Left ventricle myocardium superior (tissue), 1 donor: ENCODE measurements around the gene ATP6V1E1. TPM values are rescaled to one million over a fixed set of nuclear protein-coding genes. Genes with fewer than 3 reads are reported as not detected.
"Not testable (repeated sequence)": the region's sequence is repeated elsewhere in the genome, so short reads cannot be mapped to it uniquely, and the experiment has no call there.

Source experiments
- ATAC-seq: fragments of 200-7000 bp; cut with Tn5 transposase; one replicate; pipeline ENCODE4 v1.9.1; 2020; ENCODE audit warnings: mild to moderate bottlenecking, moderate library complexity
- DNase-seq: peaks from one replicate; pipeline ENCODE4 v3.0.0-alpha.2; 2020
- intact Hi-C: fragments of 100-400 bp; cut with micrococcal nuclease; formaldehyde crosslinking; loops from one replicate; pipeline ENCODE4 v1.11.0; 2022
- long read RNA-seq: library from polyadenylated mRNA; unstranded; transcript quantifications from one replicate; pipeline ENCODE4 v2.0.0, GENCODE V29; 2021
- total RNA-seq: library from RNA; stranded (reverse); fragmentation: NEBNext Ultra II Directional; extraction: Animal tissue kit (Norgen Biotek cat#: 25700); gene quantifications from one replicate; pipeline ENCODE4 v1.2.1, GENCODE V29; 2021
- donor health status: DM: no; HTN: yes; CAD: no; lungs with severe emphysema.

The ATP6V1E1 gene
- total RNA-seq: 210 TPM
- long read RNA-seq, transcript ATP6V1E1-201 (9 exons, 1,402 nt): major isoform, 84 of 141 reads
- long read RNA-seq, partial matches to known transcripts: 54 of 141 reads
- long read RNA-seq, other reads (novel, unspliced or antisense): 1 of 141 reads

DNA sequence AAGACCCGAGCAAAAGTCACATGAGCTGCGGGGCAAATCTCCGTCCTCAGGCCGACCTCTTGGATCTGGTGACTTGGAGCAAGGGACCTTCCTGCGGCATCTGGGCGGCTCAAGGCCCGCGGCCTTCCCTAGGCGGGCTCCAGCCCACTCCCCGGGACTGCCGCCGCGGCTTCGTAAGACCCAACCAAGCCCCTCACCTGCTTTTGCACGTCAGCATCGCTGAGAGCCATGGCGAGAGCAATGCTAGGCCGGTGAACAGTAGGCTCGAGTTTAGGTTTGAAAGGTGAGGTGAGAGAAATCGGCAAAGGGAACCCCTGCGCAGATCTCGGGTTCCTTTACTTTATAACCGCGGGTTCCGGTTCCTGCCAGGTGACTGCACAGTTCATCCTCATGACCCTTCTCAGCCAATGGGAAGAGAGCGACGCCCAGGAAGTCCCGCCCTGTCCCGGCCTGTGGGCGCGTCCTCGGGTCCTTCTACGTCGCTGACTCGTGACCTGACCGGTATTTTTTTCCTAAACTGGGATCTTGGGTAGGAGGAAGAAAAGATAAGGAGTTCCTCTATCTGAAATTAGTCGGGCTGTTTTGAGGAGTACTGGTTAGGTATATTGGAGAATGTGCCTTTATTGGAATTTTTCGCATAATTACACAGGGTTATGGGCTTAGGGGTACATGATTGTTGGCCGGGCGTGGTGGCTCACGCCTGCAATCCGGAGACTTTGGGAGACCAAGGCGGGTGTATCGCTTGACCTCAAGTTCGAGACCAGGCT is at the start of gene ATP6V1E1:
TSS of gene ATP6V1E1 (minus strand) at position 344 of the 767 bp plus-strand sequence. CDS start at position 230, 114 bp downstream.
- intact Hi-C loops: loop anchor here (5.0 kb wide), 1 partner anchor 51 kb away; no protein-coding TSS in a partner anchor
- peak; percentile 100 for ATAC-seq
- peak; percentile 97 for DNase-seq

- no peak for DNase-seq
- intact Hi-C loops: no loop called here
- ATAC-seq: no peak
Measured at GRCh38 chr22:17675584-17675983, 47.0 kb upstream of the ATP6V1E1 start.

- DNase-seq: no peak
- intact Hi-C loops: no loop called here
- no peak for ATAC-seq
Measured at GRCh38 chr22:17674152-17674551, 45.6 kb upstream of the ATP6V1E1 start.

DNA sequence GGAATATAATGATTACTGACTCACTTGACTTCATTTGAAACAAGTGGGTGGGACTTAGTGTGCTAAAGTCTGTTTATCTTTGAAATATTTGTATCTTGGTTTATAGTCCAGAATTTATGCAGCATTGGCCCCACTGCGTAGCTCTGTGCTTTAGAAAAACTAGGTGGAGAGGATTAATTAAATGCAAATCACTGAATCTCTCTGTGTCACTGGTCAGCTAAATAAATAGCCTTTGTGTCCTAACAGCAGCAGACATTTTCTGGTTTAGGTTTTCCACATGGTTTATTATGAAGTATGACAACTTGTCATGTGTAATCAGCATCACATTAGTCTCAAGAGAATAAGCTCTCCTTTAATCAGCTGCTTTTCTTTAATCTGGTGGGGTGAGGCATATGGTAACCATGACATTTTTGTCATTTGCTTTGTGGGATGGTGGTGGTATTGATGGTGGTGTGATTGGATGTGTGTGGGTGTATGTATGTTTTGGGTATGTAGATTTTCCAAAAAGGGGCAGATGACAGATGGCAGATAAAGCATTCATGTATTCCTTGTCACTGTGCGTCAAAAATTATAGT is 44.0 kb upstream of the ATP6V1E1 start:
- ATAC-seq (no peak), DNase-seq (no peak)
- intact Hi-C loops: no loop called here

GRCh38 chr22:17671521-17672092 is 43.1 kb upstream of the ATP6V1E1 start:
- intact Hi-C loops, ATAC-seq, DNase-seq: not testable (repeated sequence)

- intact Hi-C loops: no loop called here
- ATAC-seq (no peak), DNase-seq (no peak)
Measured at GRCh38 chr22:17665854-17666253, 37.3 kb upstream of the ATP6V1E1 start.

GRCh38 chr22:17665248-17665647 is 36.7 kb upstream of the ATP6V1E1 start:
- ATAC-seq: no peak
- DNase-seq: no peak
- intact Hi-C loops: no loop called here

DNA sequence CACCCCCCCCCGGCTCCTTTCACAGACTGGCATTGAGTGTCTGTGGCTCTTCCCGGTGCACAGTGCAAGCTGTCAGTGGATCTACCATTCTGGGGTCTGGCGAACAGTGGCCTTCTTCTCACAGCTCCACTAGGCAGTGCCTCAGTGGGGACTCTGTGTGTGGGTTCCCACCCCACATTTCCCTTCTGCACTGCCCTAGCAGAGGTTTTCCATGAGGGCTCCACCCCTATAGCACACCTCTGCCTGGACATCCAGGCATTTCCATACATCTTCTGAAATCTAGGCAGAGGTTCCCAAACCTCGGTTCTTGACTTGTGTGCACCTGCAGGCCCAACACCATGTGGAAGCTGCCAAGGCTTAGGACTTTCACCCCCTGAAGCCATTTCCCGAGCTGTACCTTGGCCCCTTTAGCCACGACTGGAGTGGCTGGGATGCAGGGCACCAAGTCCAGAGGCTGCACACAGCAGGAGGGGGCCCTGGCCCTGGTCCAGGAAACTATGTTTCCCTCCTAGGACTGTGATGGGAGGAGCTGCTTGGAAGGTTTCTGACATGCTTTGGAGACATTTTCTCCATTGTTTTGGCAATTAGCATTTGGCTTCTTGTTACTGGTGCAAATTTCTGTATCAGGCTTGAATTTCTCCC is 36.0 kb upstream of the ATP6V1E1 start:
- ATAC-seq (peak; percentile 25), DNase-seq (no peak)
- intact Hi-C loops: no loop called here

DNA sequence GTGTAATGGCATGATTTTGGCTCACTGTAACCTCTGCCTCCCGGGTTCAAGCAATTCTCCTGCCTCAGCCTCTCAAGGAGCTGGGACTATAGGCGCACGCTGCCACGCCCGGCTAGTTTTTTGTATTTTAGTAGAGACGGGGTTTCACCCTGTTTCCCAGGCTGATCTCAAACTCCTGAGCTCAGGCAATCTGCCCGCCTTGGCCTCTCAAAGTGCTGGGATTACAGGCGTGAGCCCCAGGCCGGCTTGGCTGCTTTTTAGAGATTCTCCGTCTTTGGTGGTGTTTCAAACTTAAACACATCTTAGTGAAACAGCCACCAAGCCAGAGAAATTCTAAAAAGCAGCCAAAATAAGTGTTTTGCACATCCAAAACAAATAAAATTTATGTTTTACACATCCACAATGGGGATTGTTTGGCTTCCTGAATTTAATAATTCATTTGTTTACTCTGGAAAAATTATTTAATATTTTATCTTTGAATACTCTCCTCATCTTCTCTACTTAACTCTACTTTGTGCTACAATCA is 28.4 kb upstream of the ATP6V1E1 start:
- intact Hi-C loops: no loop called here
- no peak for ATAC-seq
- no peak for DNase-seq

- ATAC-seq (no peak), DNase-seq (no peak)
- intact Hi-C loops: no loop called here
Measured at GRCh38 chr22:17655289-17655688, 26.7 kb upstream of the ATP6V1E1 start.

DNA sequence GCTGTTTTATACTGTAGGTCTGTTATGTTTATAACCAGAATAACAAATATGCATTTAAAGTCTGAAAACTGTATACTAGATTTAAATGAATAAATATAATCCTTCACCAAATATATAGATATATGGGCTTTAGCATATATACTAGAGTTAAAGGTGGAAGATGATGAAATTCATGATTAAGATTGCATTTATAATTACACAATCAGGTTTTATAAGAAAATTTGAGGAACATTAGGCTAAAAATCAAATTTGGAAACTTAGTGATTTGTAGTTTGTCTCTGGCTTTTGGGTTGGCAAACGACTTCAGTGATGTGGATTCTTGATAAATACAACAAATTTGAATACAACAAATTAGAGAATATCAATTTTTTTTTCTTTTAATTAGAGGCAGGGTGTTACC is 20.0 kb upstream of the ATP6V1E1 start:
- no peak for DNase-seq
- no peak for ATAC-seq
- intact Hi-C loops: no loop called here

- intact Hi-C loops: no loop called here
- ATAC-seq: no peak
Measured at GRCh38 chr22:17647991-17648390, 19.4 kb upstream of the ATP6V1E1 start.

GRCh38 chr22:17647452-17647851 is 18.9 kb upstream of the ATP6V1E1 start:
- DNase-seq (no peak), ATAC-seq (no peak)
- intact Hi-C loops: no loop called here

More at GRCh38 chr22:17647991-17648390, 19.4 kb upstream of the ATP6V1E1 start:
- no peak for DNase-seq

- DNase-seq, ATAC-seq, intact Hi-C loops: not testable (repeated sequence)
Measured at GRCh38 chr22:17642357-17642756, 13.8 kb upstream of the ATP6V1E1 start.

GRCh38 chr22:17641269-17641668 is 12.7 kb upstream of the ATP6V1E1 start:
- ATAC-seq (no peak), DNase-seq (no peak)
- intact Hi-C loops: no loop called here

GRCh38 chr22:17639247-17639741 is 10.7 kb upstream of the ATP6V1E1 start:
- DNase-seq: no peak
- peak; percentile 58 for ATAC-seq
- intact Hi-C loops: no loop called here

GRCh38 chr22:17638432-17639246 is 10.1 kb upstream of the ATP6V1E1 start, which contains the start of gene BCL2L13:
BCL2L13 (plus strand) TSS chr22:17638757; CDS start chr22:17655712, 16,955 bp downstream.
- peak; percentile 96 for DNase-seq
- ATAC-seq: peak; percentile 98
- intact Hi-C loops: no loop called here

DNA sequence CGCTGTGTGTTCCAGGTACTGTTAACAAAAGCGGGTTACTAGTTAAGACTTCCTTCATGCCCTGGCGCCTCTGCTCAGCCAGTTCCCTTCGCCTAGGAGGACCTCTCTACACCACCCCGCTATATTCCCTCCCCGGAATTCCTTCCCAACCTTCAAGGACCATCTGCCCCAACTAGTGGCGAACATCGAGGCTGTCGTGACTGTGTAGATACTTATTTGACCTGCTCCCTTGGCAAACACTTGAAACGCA is 9.6 kb upstream of the ATP6V1E1 start:
- ATAC-seq (peak; percentile 54), DNase-seq (no peak)
- intact Hi-C loops: no loop called here
